Coronary artery (tissue), 2 donors: ENCODE measurements around the gene TRRAP.

Experiments
- DNase-seq: peaks from one replicate; pipeline ENCODE4 v3.0.0-alpha.2; 2017; ENCODE audit warnings: low spot score
- H3K27ac ChIP-seq, 2 donors: fragments of 200-600 bp; sonication (generic); one replicate each; pipeline ENCODE4 v1.5.1; 2016 to 2019
- H3K4me3 ChIP-seq: fragments of 200-600 bp; sonication (generic); 2 replicates; pipeline ENCODE4 v1.5.1; 2016; ENCODE audit warnings: mild to moderate bottlenecking, moderate library complexity
- CTCF ChIP-seq: fragments of 200-600 bp; sonication (generic); IDR thresholded peaks from one replicate; pipeline ENCODE4 v1.5.1; 2019; ENCODE audit warnings: antibody characterized with exemption

The TRRAP gene

GRCh38 chr7:98909487-98909886 is 31.2 kb downstream of the TRRAP start:
- DNase-seq: no peak
- TF ChIP-seq CTCF: no peak
- H3K4me3 ChIP-seq: no peak overlapping the region
- no peak overlapping the region for H3K27ac ChIP-seq

GRCh38 chr7:98910427-98910826 is 32.1 kb downstream of the TRRAP start:
- Histone ChIP-seq H3K27ac (no peak overlapping the region), H3K4me3 (no peak overlapping the region)
- TF ChIP-seq CTCF: no peak
- no peak for DNase-seq

DNA sequence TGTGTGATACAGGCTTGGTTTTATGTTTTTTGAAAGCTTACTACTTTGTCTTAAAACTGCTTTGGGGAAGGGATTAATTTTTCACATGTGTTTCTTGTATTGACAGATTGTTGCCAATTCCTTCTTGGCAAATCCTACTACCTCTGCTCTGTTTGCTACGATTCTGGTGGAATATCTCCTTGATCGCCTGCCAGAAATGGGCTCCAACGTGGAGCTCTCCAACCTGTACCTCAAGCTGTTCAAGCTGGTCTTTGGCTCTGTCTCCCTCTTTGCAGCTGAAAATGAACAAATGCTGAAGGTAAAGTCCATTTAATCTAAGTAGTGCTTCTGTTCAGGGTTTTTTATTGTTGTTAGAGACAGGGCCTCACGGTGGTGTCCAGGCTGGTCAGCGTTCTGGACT is 33.6 kb downstream of the TRRAP start:
- no peak for DNase-seq
- TF ChIP-seq CTCF: no peak
- Histone ChIP-seq H3K27ac (no peak overlapping the region), H3K4me3 (no peak overlapping the region)

DNA sequence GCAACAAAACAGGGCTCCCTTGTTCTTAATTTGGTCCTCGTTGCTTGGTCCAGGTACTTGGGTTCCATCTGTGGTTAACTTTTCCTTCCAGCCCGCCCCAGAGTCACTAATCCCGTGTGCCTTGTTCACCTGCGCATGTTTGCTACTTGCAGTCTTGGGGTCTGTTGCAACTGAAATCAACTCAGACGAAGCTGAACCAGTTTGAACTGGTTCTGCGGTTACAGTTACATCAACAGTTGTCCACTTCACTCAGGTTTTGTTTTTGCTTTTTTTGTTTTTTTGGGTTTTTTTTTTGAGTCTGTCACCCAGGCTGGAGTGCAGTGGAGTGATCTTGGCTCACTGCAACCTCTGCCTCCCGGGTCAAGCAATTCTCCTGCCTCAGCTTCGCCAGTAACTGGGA is 34.7 kb downstream of the TRRAP start:
- TF ChIP-seq CTCF: no peak
- H3K4me3 ChIP-seq: no peak overlapping the region
- no peak overlapping the region for H3K27ac ChIP-seq
- DNase-seq: no peak

- no peak for TF ChIP-seq CTCF
- H3K27ac ChIP-seq: no peak overlapping the region
- no peak overlapping the region for H3K4me3 ChIP-seq
- no peak for DNase-seq
Measured at GRCh38 chr7:98913612-98914011, 35.3 kb downstream of the TRRAP start.

GRCh38 chr7:98917331-98917730 is 39.0 kb downstream of the TRRAP start:
- H3K27ac ChIP-seq: no peak overlapping the region
- no peak overlapping the region for H3K4me3 ChIP-seq
- DNase-seq: no peak
- TF ChIP-seq CTCF: no peak

DNA sequence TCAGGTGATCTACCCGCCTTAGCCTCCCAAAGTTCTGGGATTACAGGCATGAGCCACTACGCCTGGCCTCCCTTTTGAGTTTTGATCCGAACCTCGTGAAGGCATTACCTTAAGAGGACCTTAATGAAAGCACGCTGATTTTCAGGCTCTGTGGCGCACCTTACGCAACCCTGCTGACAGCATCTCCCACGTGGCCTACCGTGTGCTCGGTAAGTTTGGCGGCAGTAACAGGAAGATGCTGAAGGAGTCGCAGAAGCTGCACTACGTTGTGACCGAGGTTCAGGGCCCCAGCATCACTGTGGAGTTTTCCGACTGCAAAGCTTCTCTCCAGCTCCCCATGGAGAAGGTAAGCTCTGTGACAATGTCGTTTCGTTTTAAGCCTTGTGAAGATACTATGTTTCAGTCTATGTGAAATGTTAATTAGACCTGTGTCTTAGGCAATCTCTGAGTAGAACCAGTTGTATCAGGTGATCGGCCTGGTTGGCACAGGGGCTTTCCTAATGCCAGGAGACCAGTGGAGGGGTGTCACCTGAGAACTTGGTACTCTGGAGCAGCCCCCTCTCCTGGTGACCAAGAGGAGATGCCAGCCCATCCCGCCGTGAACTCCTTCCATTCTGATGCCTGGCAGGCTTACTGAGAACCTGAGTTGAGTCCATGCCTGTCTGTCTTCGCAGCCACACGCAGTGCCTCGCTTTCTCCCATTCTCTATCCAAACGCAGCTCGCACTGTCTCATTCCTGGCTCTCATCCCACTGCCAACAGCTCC is 43.5 kb downstream of the TRRAP start:
- no peak overlapping the region for H3K4me3 ChIP-seq
- no peak overlapping the region for H3K27ac ChIP-seq
- no peak for DNase-seq
- no peak for TF ChIP-seq CTCF
